AG09319 (cell line): ENCODE data around the gene ACSF3.

Source experiments
- DNase-seq: peaks from one replicate; pipeline ENCODE4 v3.0.0-alpha.2; 2010; ENCODE audit warnings: low read depth; ENCODE audit errors: extremely low read depth
- TF ChIP-seq, protein P1 (sequence below): IDR thresholded peaks from 2 replicates; pipeline ENCODE4 v1.5.1; 2011; ENCODE audit warnings: low read depth, mild to moderate bottlenecking, inconsistent platforms, low read length, moderate library complexity

Gene ACSF3

GRCh38 chr16:89145406-89146161, 51.9 kb downstream of the ACSF3 start:
- DNase-seq = no peak

DNA sequence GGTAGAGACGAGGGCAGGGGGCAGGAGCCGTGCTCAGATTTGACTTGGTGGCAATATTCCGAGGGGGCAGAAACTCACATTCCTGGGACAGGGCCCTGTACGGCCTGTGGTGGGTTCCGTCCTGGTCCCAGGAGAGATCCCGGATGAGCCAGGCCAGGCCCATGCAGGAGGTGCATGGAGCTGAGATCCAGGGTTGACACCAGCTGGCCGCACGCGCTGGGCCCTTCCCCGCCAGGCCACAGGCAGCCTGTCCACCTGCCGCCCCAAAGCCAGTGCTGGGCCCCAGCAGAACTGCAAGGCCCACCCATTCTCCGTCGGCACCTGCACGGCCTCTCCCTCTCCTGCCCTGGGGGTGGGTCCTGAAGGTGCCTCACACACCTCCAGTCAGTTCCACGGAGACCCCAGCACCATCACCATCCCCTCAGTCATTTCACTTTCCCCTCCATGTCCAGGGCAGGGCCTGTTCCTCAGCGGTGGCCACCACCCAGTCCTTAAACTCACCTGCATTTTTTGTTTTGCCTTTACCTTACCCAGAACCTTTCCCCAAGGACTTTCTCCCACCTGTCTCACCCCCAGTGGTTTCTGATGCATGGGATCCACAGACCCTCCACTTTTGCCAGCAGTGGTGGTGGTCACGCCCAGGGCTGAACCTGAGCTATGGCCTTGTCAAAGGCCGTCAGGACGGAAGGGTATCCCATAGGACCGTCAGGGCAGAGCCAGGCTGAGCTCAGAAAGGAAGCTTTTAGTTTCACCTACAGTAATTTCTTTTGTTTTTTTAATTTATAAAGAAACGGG, 52.8 kb downstream of the ACSF3 start:
- TF ChIP-seq, protein P1, sequence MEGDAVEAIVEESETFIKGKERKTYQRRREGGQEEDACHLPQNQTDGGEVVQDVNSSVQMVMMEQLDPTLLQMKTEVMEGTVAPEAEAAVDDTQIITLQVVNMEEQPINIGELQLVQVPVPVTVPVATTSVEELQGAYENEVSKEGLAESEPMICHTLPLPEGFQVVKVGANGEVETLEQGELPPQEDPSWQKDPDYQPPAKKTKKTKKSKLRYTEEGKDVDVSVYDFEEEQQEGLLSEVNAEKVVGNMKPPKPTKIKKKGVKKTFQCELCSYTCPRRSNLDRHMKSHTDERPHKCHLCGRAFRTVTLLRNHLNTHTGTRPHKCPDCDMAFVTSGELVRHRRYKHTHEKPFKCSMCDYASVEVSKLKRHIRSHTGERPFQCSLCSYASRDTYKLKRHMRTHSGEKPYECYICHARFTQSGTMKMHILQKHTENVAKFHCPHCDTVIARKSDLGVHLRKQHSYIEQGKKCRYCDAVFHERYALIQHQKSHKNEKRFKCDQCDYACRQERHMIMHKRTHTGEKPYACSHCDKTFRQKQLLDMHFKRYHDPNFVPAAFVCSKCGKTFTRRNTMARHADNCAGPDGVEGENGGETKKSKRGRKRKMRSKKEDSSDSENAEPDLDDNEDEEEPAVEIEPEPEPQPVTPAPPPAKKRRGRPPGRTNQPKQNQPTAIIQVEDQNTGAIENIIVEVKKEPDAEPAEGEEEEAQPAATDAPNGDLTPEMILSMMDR = no peak
- no peak for DNase-seq

More at GRCh38 chr16:89145406-89146161, 51.9 kb downstream of the ACSF3 start:
- TF ChIP-seq, protein P1 = no peak

DNA sequence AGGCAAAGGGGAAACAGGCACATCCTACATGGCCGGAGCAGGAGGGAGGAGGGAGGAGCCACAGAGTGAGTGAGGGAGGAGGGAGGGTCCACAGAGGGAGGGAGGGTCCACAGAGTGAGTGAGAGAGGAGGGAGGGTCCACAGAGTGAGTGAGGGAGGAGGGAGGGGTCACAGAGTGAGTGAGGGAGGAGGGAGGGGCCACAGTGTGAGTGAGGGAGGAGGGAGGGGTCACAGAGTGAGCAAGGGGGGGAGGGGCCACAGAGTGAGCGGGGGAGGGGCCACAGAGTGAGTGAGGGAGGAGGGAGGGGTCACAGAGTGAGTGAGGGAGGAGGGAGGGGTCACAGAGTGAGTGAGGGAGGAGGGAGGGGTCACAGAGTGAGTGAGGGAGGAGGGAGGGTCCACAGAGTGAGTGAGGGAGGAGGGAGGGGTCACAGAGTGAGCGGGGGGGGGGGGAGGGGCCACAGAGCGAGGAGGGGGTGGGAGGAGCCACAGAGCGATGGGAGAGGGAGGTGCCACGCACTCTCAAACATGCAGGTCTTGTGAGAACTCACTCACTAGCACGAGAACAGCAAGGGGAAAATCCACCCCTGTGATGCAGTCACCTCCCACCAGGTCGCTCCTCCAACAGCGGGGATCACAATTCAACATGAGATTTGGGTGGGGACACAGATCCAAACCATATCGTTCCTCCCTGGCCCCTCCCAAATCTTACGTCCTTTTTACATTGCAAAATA, 53.6 kb downstream of the ACSF3 start:
- DNase-seq = no peak
- TF ChIP-seq, protein P1 = no peak

DNA sequence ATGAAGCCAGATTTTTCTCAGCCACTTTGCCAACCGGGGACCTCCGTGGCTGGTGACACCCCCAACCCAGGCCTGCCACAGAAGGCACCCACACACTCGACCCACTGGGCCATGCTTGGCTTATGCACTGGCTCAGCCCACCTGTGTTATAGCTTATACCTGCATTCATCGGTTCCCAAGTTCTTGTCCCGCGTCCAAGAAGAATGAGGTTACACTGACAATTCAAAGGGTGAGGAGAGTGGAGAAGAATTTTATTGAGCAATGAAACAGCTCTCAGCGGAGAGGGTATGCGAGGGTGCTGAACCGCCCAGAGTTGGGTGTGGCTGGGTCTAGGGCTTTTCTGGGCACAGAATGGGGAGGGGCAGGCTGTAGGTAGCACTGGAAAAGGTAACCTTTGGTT, 55.7 kb downstream of the ACSF3 start:
- TF ChIP-seq, protein P1 = no peak
- DNase-seq = no peak

DNA sequence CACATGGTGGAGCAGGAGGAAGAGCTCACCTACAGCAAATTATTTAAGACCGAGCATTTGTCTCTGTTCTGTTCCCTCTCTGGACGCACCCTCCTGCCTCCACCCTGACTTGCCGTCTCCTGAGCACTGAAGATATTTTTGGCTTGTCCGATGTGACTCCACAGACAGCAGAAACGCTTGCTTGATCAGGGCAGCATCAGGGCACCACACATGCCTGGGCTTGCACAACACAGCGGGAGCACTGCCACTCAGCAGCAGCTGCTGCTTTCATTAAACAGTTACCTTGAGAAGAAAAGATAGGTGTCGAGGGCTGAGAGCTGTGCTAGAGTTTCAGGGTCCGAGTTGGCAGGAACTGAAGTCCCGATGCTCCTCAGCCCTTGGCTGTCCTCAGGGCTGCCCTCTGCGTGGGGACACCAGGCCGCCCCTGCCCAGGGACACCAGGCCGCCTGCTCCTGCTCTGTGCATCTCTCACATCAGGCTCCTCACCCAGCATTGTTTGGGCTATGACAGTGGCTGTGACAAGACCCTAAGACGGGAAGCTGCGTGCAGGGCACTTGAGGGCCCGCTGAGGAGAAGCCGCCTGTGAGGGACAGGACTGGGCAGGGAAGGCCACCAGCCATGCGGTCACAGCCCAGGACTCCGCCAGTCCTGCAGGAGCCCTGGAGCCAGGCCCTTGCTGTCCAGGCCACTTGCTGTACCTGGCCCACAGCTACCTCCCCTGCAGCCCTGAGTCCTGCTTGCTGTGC, 56.6 kb downstream of the ACSF3 start:
- TF ChIP-seq, protein P1 = no peak
- DNase-seq = no peak

DNA sequence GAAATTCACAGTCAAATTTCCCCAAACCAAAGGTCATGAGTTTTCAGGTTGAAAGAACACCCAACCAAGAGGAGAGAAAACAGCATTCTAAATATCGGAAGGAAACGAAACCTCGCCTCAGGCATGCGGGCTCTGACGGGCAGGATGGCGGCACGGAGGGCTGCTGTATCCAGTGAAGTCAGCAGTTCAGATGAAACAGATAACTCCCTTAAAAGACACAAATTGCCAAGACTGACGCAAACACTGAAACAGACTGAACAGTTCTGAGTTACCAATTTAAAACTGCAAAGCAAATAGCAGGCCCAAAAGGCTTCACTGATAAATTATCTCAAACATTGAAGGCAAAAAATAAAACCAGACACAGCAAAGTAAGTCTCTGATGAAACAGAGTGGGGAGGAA, 57.3 kb downstream of the ACSF3 start:
- DNase-seq = no peak
- TF ChIP-seq, protein P1 = no peak
